HepG2 (cell line): ENCODE data around the gene INTS1. TPM values are rescaled to one million over a fixed set of nuclear protein-coding genes. Genes with fewer than 3 reads are reported as not detected.

Experiments
- ATAC-seq: fragments of 200-7000 bp; cut with Tn5 transposase; 3 replicates; pipeline ENCODE4 v1.9.1; 2020; ENCODE audit warnings: mild to moderate bottlenecking, moderate library complexity
- BruUV-seq: library from RNA; stranded (reverse); fragments of 400-500 nt; replicated peaks from 2 replicates; lab custom pipeline; 2021; lab: Mats Ljungman, UMichigan
- CTCF ChIA-PET: fragments of 300-600 bp; formaldehyde crosslinking; extraction: SDS; loops from one replicate; lab custom pipeline; 2021; ENCODE audit warnings: low total read pairs, inconsistent platforms, low intra/inter-chr PET ratio; lab: Yijun Ruan, JAX
- POLR2A ChIA-PET: fragments of 350-600 bp; sonication (Branson Sonifier 250); formaldehyde crosslinking; loops from one replicate; lab custom pipeline; 2020; ENCODE audit warnings: antibody characterized with exemption, inconsistent platforms; lab: Yijun Ruan, JAX
- DNase-seq: peaks from one replicate; pipeline ENCODE4 v3.0.0-alpha.2; 2015; ENCODE audit warnings: low spot score
- FAIRE-seq: peaks from 3 replicates; lab custom pipeline; 2011; peaks lifted over from hg19 to GRCh38; lab: Jason Lieb, UNC
- H2AFZ ChIP-seq: one replicate; pipeline ENCODE4 v1.6.1; 2011; ENCODE audit warnings: low read length, inconsistent platforms
- H3K27ac ChIP-seq: fragments of 300-600 bp; 3 replicates; pipeline ENCODE4 v1.8.0; 2011; ENCODE audit warnings: mixed run types, mild to moderate bottlenecking, mixed read lengths, low read length, inconsistent platforms; ENCODE audit not compliant: insufficient read depth; ENCODE audit errors: extremely low read length
- H3K27me3 ChIP-seq, 2 experiments: fragments of 200-600 bp in 1 of 2; 2 replicates in 1 of 2; 3 replicates in 1 of 2; pipeline versions ENCODE4 v1.6.0 to v1.8.0; 2011; ENCODE audit warnings: low read length in 2 of 2, mild to moderate bottlenecking in 2 of 2, moderate library complexity in 2 of 2, inconsistent platforms in 1 of 2; ENCODE audit not compliant: insufficient read depth in 2 of 2, control insufficient read depth in 1 of 2
- H3K36me3 ChIP-seq, 2 experiments: fragments of 200-600 bp in 1 of 2; replicated peaks in 1 of 2; 2 replicates in 1 of 2; 3 replicates in 1 of 2; pipeline versions ENCODE4 v1.5.1 to v1.8.0; 2011; ENCODE audit warnings: low read length in 2 of 2, inconsistent platforms in 1 of 2; ENCODE audit not compliant: insufficient read depth in 2 of 2, control insufficient read depth in 1 of 2
- H3K4me1 ChIP-seq: 2 replicates; pipeline ENCODE4 v1.5.1; 2012; ENCODE audit warnings: low read length, inconsistent platforms; ENCODE audit not compliant: insufficient read depth
- H3K4me2 ChIP-seq: 2 replicates; pipeline ENCODE4 v1.6.0; 2011; ENCODE audit warnings: low read depth, low read length, inconsistent platforms
- H3K4me3 ChIP-seq, 3 experiments: fragments of 200-600 bp in 1 of 3; sonication (generic), shearing (Covaris generic) in 1 of 3; replicated peaks in 1 of 3; 2 replicates each; pipeline ENCODE4 v1.5.1; 2011 to 2016; ENCODE audit warnings: low read length in 3 of 3, inconsistent platforms in 2 of 3, low read depth in 2 of 3, mild to moderate bottlenecking in 2 of 3, control low read depth in 1 of 3, mixed read lengths in 1 of 3; ENCODE audit not compliant: insufficient read depth in 1 of 3
- H3K79me2 ChIP-seq: one replicate; pipeline ENCODE4 v1.6.1; 2011; ENCODE audit warnings: low read length, inconsistent platforms; ENCODE audit not compliant: insufficient read depth
- H3K9ac ChIP-seq: 2 replicates; pipeline ENCODE4 v1.6.0; 2011; ENCODE audit warnings: mild to moderate bottlenecking, low read depth, low read length, inconsistent platforms; ENCODE audit not compliant: insufficient read depth
- H3K9me3 ChIP-seq: 2 replicates; pipeline ENCODE4 v1.5.1; 2012; ENCODE audit warnings: mild to moderate bottlenecking, low read length
- H4K20me1 ChIP-seq: 2 replicates; pipeline ENCODE4 v1.6.0; 2011; ENCODE audit warnings: inconsistent platforms, mild to moderate bottlenecking, low read length, moderate library complexity; ENCODE audit not compliant: insufficient read depth
- AFF4 ChIP-seq: sonication (generic); formaldehyde crosslinking; IDR thresholded peaks from 2 replicates; pipeline ENCODE4 v1.4.0; 2020; ENCODE audit warnings: missing genetic modification reagents
- RBFOX2 ChIP-seq: fragments of 200-400 bp; formaldehyde crosslinking; IDR thresholded peaks from 2 replicates; pipeline ENCODE4 v1.6.1; 2017; ENCODE audit warnings: low read depth, mild to moderate bottlenecking, low read length
- WGBS: methylation state at CpG from one replicate; pipeline ENCODE4 v1.1.6; 2017; ENCODE audit warnings: low lambda C conversion rate; 5-methylcytosine and 5-hydroxymethylcytosine counted together
- in situ Hi-C: cut with HindIII; loops from 2 replicates; pipeline ENCODE4 v1.10.0; 2017; ENCODE audit warnings: low pct_unique_long_range_greater_than_20kb; ENCODE audit not compliant: extremely low pct_ligation_motif_present
- intact Hi-C: fragments of 100-400 bp; cut with micrococcal nuclease; formaldehyde crosslinking; loops from one replicate; pipeline ENCODE4 v1.10.0; 2022; ENCODE audit not compliant: unreplicated experiment
- polyA plus RNA-seq, 8 experiments: library from polyadenylated mRNA; depleted of rRNA in 3 of 8; stranded (reverse) in 7 of 8; unstranded in 1 of 8; fragments of >200 nt; fragmentation: Illumina TruSeq in 4 of 8; extraction: Trizol in 4 of 8; gene quantifications; 2 replicates each; pipeline versions ENCODE4 v1.2.1 to v1.2.3, GENCODE V29; 2011 to 2016; ENCODE audit warnings: low read depth in 4 of 8, missing spikeins in 1 of 8, mixed read lengths in 1 of 8; ENCODE audit not compliant: insufficient read depth in 1 of 8
- total RNA-seq, 5 experiments: library from RNA; depleted of rRNA; stranded (reverse); fragments of >200 nt; fragmentation: Illumina TruSeq; extraction: Trizol; gene quantifications; 2 replicates each; pipeline ENCODE4 v1.2.3, GENCODE V29; 2016; ENCODE audit warnings: low read depth in 1 of 5

Gene INTS1
- total and polyA plus RNA-seq, 2 of the 13 experiments (the other 11 are each of a cell fraction or from before 2014, with no cell fraction given) = 13.7 to 29.0 TPM

- WGBS = 96% methylated on average over 13 of the region's 28 CpGs
- ChIA-PET POLR2A (interaction anchor here (1.3 kb wide), 1 partner anchor 9 kb away, joined by 4 read pairs; the partner anchor contains the start of gene TMEM184A), CTCF (no interaction called here)
- no TSS peak for BruUV-seq
- no peaks in the 10 kb centered on the region for H4K20me1 ChIP-seq
- no peak for ATAC-seq
- H3K4me3 ChIP-seq = no peak overlapping the region
- intact Hi-C loops (no loop called here), in situ Hi-C loops (no loop called here)
- no peak for FAIRE-seq
- H3K27ac ChIP-seq = no peak overlapping the region
- TF ChIP-seq AFF4 (CRISPR knock-in tag) (no peak), RBFOX2 (peak; percentile 21; the same call in 1 of the 2 replicates)
- peaks cover 8 to 10% of the 10 kb centered on the region in 2 experiments; a peak in 4 of 5 replicates for H3K36me3 ChIP-seq
- H3K27me3 ChIP-seq = no peaks in the 10 kb centered on the region
- no peaks in the 10 kb centered on the region for H3K79me2 ChIP-seq
- H3K9me3 ChIP-seq = no peaks in the 10 kb centered on the region
- no peak overlapping the region for H3K9ac ChIP-seq
- no peak for DNase-seq
- no peak overlapping the region for H2AFZ ChIP-seq
- no peaks in the 10 kb centered on the region for H3K4me1 ChIP-seq
- H3K4me2 ChIP-seq = no peak overlapping the region
These were observed 42.2 kb upstream of the INTS1 start for GRCh38 chr7:1546274-1546908.
